ENCODE measurements around the gene HSPA6. TPM values are rescaled to one million over a fixed set of nuclear protein-coding genes. Genes with fewer than 3 reads are reported as not detected.
"Not testable (repeated sequence)": the region's sequence is repeated elsewhere in the genome, so short reads cannot be mapped to it uniquely, and the experiment has no call there.

The HSPA6 gene
- total RNA-seq, 3 donors from 2014 or later (not counting 1 experiment from before 2014, with no cell fraction given): 5.8 to 6.5 (median 6.0) TPM

DNA sequence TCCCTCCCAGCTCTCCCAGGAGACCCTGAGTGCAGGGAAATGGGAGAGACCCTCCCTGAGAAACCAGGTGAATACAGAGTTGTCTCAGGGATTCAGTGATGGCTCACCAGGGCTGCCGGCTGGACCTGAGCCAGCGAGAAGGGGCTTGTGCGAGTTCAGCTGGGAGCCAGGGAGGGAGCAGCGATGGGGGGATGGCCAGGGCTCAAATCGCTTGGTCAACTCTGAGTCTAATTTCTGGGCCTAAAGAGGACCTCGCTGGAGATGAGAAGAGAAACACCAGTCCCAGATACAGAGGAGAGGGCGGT is 12.6 kb upstream of the HSPA6 start:
- H3K36me3 ChIP-seq (ENCODE audit: control insufficient read depth, insufficient read depth, low read length): no peaks in the 10 kb centered on the region
- Mint-ChIP-seq H3K4me3 (no peak overlapping the region), H3K9me3 (no peaks in the 10 kb centered on the region), H3K4me1 (peaks cover 0 to under 1% of the 10 kb centered on the region in 2 donors), H3K27me3 (ENCODE audit: low read depth in 2 of 2) (no peaks in the 10 kb centered on the region), H3K27ac (no peak overlapping the region), H3K36me3 (no peaks in the 10 kb centered on the region)
- no peaks in the 10 kb centered on the region for H3K9me3 ChIP-seq (ENCODE audit: control insufficient read depth, insufficient read depth, low read length)
- no peaks in the 10 kb centered on the region for H3K27me3 ChIP-seq (ENCODE audit: control insufficient read depth, insufficient read depth, low read length)
- intact Hi-C loops (cut with micrococcal nuclease): no loop called here
- DNase-seq: no peak
- no peak overlapping the region for H3K27ac ChIP-seq (ENCODE audit: low read length)
- TF ChIP-seq, protein P1, sequence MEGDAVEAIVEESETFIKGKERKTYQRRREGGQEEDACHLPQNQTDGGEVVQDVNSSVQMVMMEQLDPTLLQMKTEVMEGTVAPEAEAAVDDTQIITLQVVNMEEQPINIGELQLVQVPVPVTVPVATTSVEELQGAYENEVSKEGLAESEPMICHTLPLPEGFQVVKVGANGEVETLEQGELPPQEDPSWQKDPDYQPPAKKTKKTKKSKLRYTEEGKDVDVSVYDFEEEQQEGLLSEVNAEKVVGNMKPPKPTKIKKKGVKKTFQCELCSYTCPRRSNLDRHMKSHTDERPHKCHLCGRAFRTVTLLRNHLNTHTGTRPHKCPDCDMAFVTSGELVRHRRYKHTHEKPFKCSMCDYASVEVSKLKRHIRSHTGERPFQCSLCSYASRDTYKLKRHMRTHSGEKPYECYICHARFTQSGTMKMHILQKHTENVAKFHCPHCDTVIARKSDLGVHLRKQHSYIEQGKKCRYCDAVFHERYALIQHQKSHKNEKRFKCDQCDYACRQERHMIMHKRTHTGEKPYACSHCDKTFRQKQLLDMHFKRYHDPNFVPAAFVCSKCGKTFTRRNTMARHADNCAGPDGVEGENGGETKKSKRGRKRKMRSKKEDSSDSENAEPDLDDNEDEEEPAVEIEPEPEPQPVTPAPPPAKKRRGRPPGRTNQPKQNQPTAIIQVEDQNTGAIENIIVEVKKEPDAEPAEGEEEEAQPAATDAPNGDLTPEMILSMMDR (IDR thresholded peaks at IDR 0.05): no peak
- 94% methylated on average over 7 of the region's 7 CpGs for WGBS (ENCODE audit: insufficient coverage)
- no peak overlapping the region for H3K4me3 ChIP-seq (ENCODE audit: low read length)
- ATAC-seq: no peak
- no peaks in the 10 kb centered on the region for H3K4me1 ChIP-seq (ENCODE audit: control insufficient read depth, insufficient read depth, low read length)

DNA sequence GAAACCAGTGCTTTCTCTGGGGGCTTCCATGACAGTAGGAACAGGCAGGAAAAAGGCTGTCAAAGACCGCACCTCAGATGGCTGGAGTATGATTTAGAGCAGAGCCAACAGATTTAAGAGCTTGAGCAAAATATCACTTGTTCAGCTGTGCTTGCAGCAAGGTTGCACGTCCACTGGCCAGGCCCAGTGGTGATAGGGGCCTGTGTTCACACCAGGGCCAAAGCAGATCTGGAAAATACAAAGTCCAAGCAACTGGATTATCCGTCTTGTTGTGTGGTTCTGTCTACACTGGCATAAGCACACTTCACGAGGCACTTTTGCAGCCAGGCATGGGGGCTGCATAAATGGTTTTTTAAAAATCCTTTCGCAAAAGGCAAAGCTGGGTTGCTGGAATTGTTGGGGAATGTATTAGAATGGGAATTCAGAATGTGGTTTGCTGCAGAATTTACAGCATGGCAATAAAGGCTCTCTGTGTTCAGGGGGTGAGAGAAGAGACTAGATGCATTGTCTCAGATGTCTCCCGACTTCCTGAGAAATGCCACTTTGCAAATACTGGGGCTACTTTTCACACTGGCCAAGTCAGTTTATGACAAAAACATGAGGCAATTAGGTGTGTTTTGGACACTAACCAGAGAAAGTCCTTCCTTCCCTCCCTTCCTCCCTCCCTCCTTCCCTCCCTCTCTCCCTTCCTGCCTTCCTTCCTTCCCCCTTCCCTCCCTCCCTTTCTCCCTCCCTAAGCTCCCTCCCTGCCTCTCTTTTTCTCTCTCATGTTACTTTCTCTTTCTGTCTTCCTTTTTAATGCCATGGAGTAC is 11.5 kb upstream of the HSPA6 start:
- H3K9me3 ChIP-seq (ENCODE audit: control insufficient read depth, insufficient read depth, low read length); H3K36me3 Mint-ChIP-seq; H3K4me3 ChIP-seq (ENCODE audit: low read length); H3K27me3 Mint-ChIP-seq (ENCODE audit: low read depth in 2 of 2); DNase-seq; H3K4me3 Mint-ChIP-seq; H3K27me3 ChIP-seq (ENCODE audit: control insufficient read depth, insufficient read depth, low read length); ATAC-seq; H3K9me3 Mint-ChIP-seq; H3K4me1 ChIP-seq (ENCODE audit: control insufficient read depth, insufficient read depth, low read length); H3K4me1 Mint-ChIP-seq; H3K27ac ChIP-seq (ENCODE audit: low read length); H3K27ac Mint-ChIP-seq; intact Hi-C loops (cut with micrococcal nuclease); H3K36me3 ChIP-seq (ENCODE audit: control insufficient read depth, insufficient read depth, low read length): not testable (repeated sequence)
- 96% methylated on average over 6 of the region's 6 CpGs for WGBS (ENCODE audit: insufficient coverage)

DNA sequence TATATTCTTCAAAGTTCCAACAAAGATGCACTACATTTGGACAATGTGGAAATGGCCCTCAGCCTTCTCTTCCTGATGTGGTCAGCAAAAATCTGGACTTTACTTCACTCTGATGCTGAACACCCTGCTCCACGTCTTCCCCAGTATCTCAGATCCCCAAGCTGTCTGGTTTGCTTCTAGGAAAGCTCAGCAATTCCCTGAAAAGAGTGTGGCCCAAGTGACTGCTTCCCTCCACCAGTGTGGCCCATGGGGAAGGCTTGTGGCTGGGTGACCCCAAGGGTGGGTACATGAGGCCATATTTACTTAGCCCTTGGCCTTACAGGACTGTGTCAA is 10.9 kb upstream of the HSPA6 start:
- H3K36me3 Mint-ChIP-seq; ATAC-seq; H3K27ac ChIP-seq (ENCODE audit: low read length); H3K9me3 ChIP-seq (ENCODE audit: control insufficient read depth, insufficient read depth, low read length); H3K27ac Mint-ChIP-seq; H3K9me3 Mint-ChIP-seq; H3K36me3 ChIP-seq (ENCODE audit: control insufficient read depth, insufficient read depth, low read length); H3K4me3 ChIP-seq (ENCODE audit: low read length); H3K4me1 ChIP-seq (ENCODE audit: control insufficient read depth, insufficient read depth, low read length); DNase-seq; H3K4me3 Mint-ChIP-seq; H3K4me1 Mint-ChIP-seq; intact Hi-C loops (cut with micrococcal nuclease); H3K27me3 ChIP-seq (ENCODE audit: control insufficient read depth, insufficient read depth, low read length); H3K27me3 Mint-ChIP-seq (ENCODE audit: low read depth in 2 of 2): not testable (repeated sequence)
- 80% methylated on average over 1 of the region's 1 CpG for WGBS (ENCODE audit: insufficient coverage)

DNA sequence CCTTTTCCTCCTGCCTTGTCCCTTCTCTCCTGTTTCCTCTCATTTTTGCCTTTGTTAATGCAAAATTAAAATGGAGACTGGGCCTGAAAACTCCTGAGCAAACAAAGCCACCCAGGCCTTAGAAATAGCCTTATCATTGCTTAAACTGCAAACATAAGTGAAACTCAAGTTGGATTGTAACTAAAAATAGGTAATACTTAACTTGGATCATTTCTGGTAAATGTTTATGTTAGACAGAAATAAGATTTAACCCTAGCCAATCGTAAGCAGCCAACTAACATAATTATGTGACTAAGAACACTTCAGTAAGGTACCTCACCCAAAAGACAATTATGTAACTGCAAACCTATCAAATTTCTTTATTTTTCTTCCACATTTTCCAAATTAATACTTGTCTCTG is 10.4 kb upstream of the HSPA6 start:
- H3K36me3 ChIP-seq (ENCODE audit: control insufficient read depth, insufficient read depth, low read length); H3K4me3 Mint-ChIP-seq; H3K27ac ChIP-seq (ENCODE audit: low read length); H3K4me1 Mint-ChIP-seq; H3K36me3 Mint-ChIP-seq; H3K27ac Mint-ChIP-seq; H3K27me3 ChIP-seq (ENCODE audit: control insufficient read depth, insufficient read depth, low read length); intact Hi-C loops (cut with micrococcal nuclease); DNase-seq; H3K4me1 ChIP-seq (ENCODE audit: control insufficient read depth, insufficient read depth, low read length); H3K27me3 Mint-ChIP-seq (ENCODE audit: low read depth in 2 of 2); ATAC-seq; H3K9me3 Mint-ChIP-seq; H3K4me3 ChIP-seq (ENCODE audit: low read length); H3K9me3 ChIP-seq (ENCODE audit: control insufficient read depth, insufficient read depth, low read length): not testable (repeated sequence)
- no CpG with 5 or more reads among the region's 1 CpG for WGBS (ENCODE audit: insufficient coverage)

DNA sequence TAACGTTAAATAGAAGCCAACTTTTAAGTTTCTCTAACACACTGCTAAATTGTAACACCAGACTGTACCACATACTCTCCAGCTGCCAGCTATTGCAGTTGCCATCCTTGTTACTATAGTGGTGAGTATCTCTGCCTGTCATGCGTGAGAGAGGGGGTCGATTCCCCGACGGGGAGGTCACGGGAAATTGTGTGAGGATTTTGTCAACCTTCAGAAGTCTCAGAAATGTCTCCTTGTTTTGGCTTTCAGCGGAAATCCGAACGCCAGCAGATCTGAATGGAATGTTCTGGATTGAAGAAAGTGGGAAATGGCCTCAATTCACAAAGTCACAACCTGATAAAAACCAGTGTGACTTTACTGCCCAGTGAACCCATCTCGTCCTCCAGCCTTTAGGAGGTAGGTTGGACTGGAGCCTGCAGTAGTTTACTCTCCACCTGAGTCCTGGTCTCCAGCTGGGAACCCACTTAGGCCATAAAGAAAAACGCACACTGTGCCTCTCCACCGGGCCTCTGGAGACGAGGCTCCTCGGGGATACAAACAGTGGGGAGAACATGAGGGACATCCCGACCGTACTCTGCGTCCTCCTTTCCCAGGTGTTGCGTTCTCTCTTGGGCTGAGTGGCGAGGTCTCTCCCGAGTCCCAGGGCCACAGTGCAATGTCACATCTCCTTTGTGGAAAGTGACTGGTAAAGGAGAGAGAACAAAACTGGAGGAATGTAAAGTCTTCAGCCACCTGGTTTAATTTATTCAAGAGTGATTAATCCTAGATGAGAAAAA is 1.1 kb upstream of the HSPA6 start:
- intact Hi-C loops (cut with micrococcal nuclease): not testable (repeated sequence)

DNA sequence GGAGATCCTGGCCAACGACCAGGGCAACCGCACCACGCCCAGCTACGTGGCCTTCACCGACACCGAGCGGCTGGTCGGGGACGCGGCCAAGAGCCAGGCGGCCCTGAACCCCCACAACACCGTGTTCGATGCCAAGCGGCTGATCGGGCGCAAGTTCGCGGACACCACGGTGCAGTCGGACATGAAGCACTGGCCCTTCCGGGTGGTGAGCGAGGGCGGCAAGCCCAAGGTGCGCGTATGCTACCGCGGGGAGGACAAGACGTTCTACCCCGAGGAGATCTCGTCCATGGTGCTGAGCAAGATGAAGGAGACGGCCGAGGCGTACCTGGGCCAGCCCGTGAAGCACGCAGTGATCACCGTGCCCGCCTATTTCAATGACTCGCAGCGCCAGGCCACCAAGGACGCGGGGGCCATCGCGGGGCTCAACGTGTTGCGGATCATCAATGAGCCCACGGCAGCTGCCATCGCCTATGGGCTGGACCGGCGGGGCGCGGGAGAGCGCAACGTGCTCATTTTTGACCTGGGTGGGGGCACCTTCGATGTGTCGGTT is 477 bp downstream of the HSPA6 start:
- Histone ChIP-seq H3K27ac (ENCODE audit: low read length) (peak overlapping the region; percentile 4), H3K4me1 (ENCODE audit: control insufficient read depth, insufficient read depth, low read length) (peaks cover 22% of the 10 kb centered on the region), H3K4me3 (ENCODE audit: low read length) (peak overlapping the region; percentile 93)
- H3K9me3 ChIP-seq (ENCODE audit: control insufficient read depth, insufficient read depth, low read length); H3K36me3 Mint-ChIP-seq; H3K36me3 ChIP-seq (ENCODE audit: control insufficient read depth, insufficient read depth, low read length); H3K9me3 Mint-ChIP-seq; H3K27me3 Mint-ChIP-seq (ENCODE audit: low read depth in 2 of 2); H3K27me3 ChIP-seq (ENCODE audit: control insufficient read depth, insufficient read depth, low read length); intact Hi-C loops (cut with micrococcal nuclease): not testable (repeated sequence)
- Mint-ChIP-seq H3K4me1 (peaks cover 12 to 21% of the 10 kb centered on the region in 2 donors), H3K4me3 (peak overlapping the region; percentile 86), H3K27ac (peak overlapping the region; percentile 80 to 96)
- ATAC-seq (peak; percentile 16 to 26 (median 19)), DNase-seq (peak; percentile 34 to 40)
- WGBS (ENCODE audit: insufficient coverage): 6% methylated on average over 38 of the region's 55 CpGs

More for the DNA sequence above, 1.1 kb upstream of the HSPA6 start:
- H3K4me1 Mint-ChIP-seq: peaks cover 10 to 21% of the 10 kb centered on the region in 2 donors
- 88% methylated on average over 19 of the region's 20 CpGs for WGBS (ENCODE audit: insufficient coverage)
- H3K27me3 Mint-ChIP-seq (ENCODE audit: low read depth in 2 of 2); H3K9me3 Mint-ChIP-seq; H3K9me3 ChIP-seq (ENCODE audit: control insufficient read depth, insufficient read depth, low read length); H3K4me3 ChIP-seq (ENCODE audit: low read length); H3K27me3 ChIP-seq (ENCODE audit: control insufficient read depth, insufficient read depth, low read length); DNase-seq; H3K36me3 Mint-ChIP-seq; H3K36me3 ChIP-seq (ENCODE audit: control insufficient read depth, insufficient read depth, low read length); H3K27ac ChIP-seq (ENCODE audit: low read length): not testable (repeated sequence)
- H3K4me1 ChIP-seq (ENCODE audit: control insufficient read depth, insufficient read depth, low read length): peaks cover 17% of the 10 kb centered on the region
- ATAC-seq: peak in 1 of 3 donors; percentile 1
- H3K4me3 Mint-ChIP-seq: peak overlapping the region; percentile 88
- H3K27ac Mint-ChIP-seq: peak overlapping the region; percentile 90 to 96

DNA sequence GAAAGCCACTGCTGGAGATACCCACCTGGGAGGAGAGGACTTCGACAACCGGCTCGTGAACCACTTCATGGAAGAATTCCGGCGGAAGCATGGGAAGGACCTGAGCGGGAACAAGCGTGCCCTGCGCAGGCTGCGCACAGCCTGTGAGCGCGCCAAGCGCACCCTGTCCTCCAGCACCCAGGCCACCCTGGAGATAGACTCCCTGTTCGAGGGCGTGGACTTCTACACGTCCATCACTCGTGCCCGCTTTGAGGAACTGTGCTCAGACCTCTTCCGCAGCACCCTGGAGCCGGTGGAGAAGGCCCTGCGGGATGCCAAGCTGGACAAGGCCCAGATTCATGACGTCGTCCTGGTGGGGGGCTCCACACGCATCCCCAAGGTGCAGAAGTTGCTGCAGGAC is 981 bp downstream of the HSPA6 start:
- WGBS (ENCODE audit: insufficient coverage): 47% methylated on average over 20 of the region's 23 CpGs
- H3K27ac Mint-ChIP-seq: peak overlapping the region; percentile 80 to 96
- peak overlapping the region; percentile 93 for H3K4me3 ChIP-seq (ENCODE audit: low read length)
- H3K4me1 Mint-ChIP-seq: peaks cover 17 to 26% of the 10 kb centered on the region in 2 donors
- ATAC-seq; H3K27me3 ChIP-seq (ENCODE audit: control insufficient read depth, insufficient read depth, low read length); intact Hi-C loops (cut with micrococcal nuclease); H3K27me3 Mint-ChIP-seq (ENCODE audit: low read depth in 2 of 2); H3K9me3 Mint-ChIP-seq; DNase-seq; H3K9me3 ChIP-seq (ENCODE audit: control insufficient read depth, insufficient read depth, low read length); H3K36me3 ChIP-seq (ENCODE audit: control insufficient read depth, insufficient read depth, low read length); H3K36me3 Mint-ChIP-seq: not testable (repeated sequence)
- H3K4me1 ChIP-seq (ENCODE audit: control insufficient read depth, insufficient read depth, low read length): peaks cover 23% of the 10 kb centered on the region
- peak overlapping the region; percentile 86 for H3K4me3 Mint-ChIP-seq
- peak overlapping the region; percentile 4 for H3K27ac ChIP-seq (ENCODE audit: low read length)
